Upper lobe of left lung (tissue), 6 donors: Measurements from ENCODE around the gene SLCO3A1. TPM values are rescaled to one million over a fixed set of nuclear protein-coding genes. Genes with fewer than 3 reads are reported as not detected.

Experiments used
- ATAC-seq, 2 donors: fragments of 200-7000 bp; cut with Tn5 transposase; one replicate each; pipeline ENCODE4 v1.9.1; 2022; ENCODE audit warnings: mild to moderate bottlenecking in 2 of 2, moderate library complexity in 2 of 2; ENCODE audit not compliant: low FRiP score in 2 of 2
- DNase-seq, 2 donors: peaks; one replicate each; pipeline ENCODE4 v3.0.0-alpha.2; 2019 to 2020
- H3K27ac ChIP-seq, 4 donors: fragments of 200-600 bp; sonication (generic); one replicate each; pipeline ENCODE4 v1.5.1; 2016 to 2019
- H3K27me3 ChIP-seq, 4 donors: fragments of 200-600 bp; sonication (generic); one replicate each; pipeline ENCODE4 v1.5.1; 2017 to 2019
- H3K36me3 ChIP-seq, 4 donors: fragments of 200-600 bp; sonication (generic); one replicate each; pipeline ENCODE4 v1.5.1; 2016 to 2019
- H3K4me1 ChIP-seq, 4 donors: fragments of 200-600 bp; sonication (generic); one replicate each; pipeline ENCODE4 v1.5.1; 2018 to 2019
- H3K4me3 ChIP-seq, 4 donors: fragments of 200-600 bp; sonication (generic); one replicate each; pipeline ENCODE4 v1.5.1; 2017 to 2019; ENCODE audit warnings: mild to moderate bottlenecking in 2 of 4, moderate library complexity in 1 of 4
- H3K9me3 ChIP-seq, 4 donors: fragments of 200-600 bp; sonication (generic); one replicate each; pipeline ENCODE4 v1.5.1; 2018 to 2019
- CTCF ChIP-seq, 6 experiments: fragments of 450-650 bp in 4 of 6; fragments of 200-600 bp in 2 of 6; sonication (generic) in 2 of 6; IDR thresholded peaks; one replicate each; pipeline ENCODE4 v1.5.1; 2016 to 2019; ENCODE audit warnings: antibody characterized with exemption in 6 of 6
- EP300 ChIP-seq, 4 donors: sonication (generic); formaldehyde crosslinking; IDR thresholded peaks; one replicate each; pipeline ENCODE4 v1.5.1; 2017; ENCODE audit warnings: antibody characterized with exemption in 4 of 4, control low read depth in 2 of 4
- POLR2A ChIP-seq, 4 donors: fragments of 450-650 bp; IDR thresholded peaks; one replicate each; pipeline ENCODE4 v1.5.1; 2016 to 2017; ENCODE audit warnings: antibody characterized with exemption in 4 of 4, mild to moderate bottlenecking in 2 of 4
- POLR2AphosphoS5 ChIP-seq, 2 donors: sonication (generic); formaldehyde crosslinking; IDR thresholded peaks; one replicate each; pipeline ENCODE4 v1.5.1; 2017; ENCODE audit warnings: antibody characterized with exemption in 2 of 2
- WGBS, 2 donors: methylation state at CpG; one replicate each; pipeline ENCODE4 v1.1.5; 2017 to 2018; 5-methylcytosine and 5-hydroxymethylcytosine counted together
- total RNA-seq, 6 donors: library from RNA; depleted of rRNA in 4 of 6; stranded (reverse); fragments of >200 nt in 4 of 6; gene quantifications; one replicate each; pipeline versions ENCODE4 v1.1.0 to v1.2.1, GENCODE V29; 2016 to 2021
- donor health status: DM: no; HTN: no; CAD: no; lungs with moderate emphysema.
- donor health status: DM: no; HTN: yes; CAD: no; lungs with severe emphysema.

Gene SLCO3A1
- total RNA-seq, 6 donors from 2014 or later, result 29.3 to 56.6 (median 46.7) TPM

DNA sequence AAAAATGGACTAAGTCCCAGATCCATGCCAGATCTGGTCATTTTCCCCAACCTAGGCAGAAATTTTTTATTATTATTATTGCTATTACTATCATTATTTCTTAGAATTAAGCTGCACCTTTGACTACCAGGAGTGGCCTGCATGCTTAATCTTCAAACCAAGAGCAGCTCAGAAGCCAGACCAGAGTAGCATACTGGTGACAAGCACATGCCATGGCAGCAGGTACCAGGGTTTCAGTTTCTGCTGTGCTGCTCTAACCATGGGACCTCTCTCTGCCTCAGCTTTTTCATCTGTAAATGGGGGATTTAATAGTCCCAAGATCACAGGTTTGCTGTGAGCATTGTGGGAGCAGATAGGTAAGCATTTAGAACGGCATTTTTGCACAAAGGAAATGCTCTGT, 262.3 kb downstream of the SLCO3A1 start:
- no peaks in the 10 kb centered on the region for H3K27me3 ChIP-seq
- 96 to 100% methylated on average over 1 of the region's 1 CpG for WGBS, 2 donors

GRCh38 chr15:92116330-92116729, 262.8 kb downstream of the SLCO3A1 start:
- H3K4me3 ChIP-seq, result no peak overlapping the region
- WGBS, 2 donors, result 91 to 97% methylated on average over 5 of the region's 5 CpGs
- ATAC-seq (no peak), DNase-seq (no peak)
- peaks cover 0 to 6% (median 4%) of the 10 kb centered on the region in 4 donors for H3K4me1 ChIP-seq
- peaks cover 0 to 13% (median 7%) of the 10 kb centered on the region in 4 donors for H3K36me3 ChIP-seq
- no peaks in the 10 kb centered on the region for H3K9me3 ChIP-seq
- H3K27me3 ChIP-seq, result no peaks in the 10 kb centered on the region
- no peak overlapping the region for H3K27ac ChIP-seq
- TF ChIP-seq POLR2AphosphoS5 (IDR thresholded peaks at IDR 0.05) (no peak), CTCF (IDR thresholded peaks at IDR 0.05) (no peak), EP300 (IDR thresholded peaks at IDR 0.05) (no peak), POLR2A (IDR thresholded peaks at IDR 0.05) (no peak)

More for the DNA sequence above, 262.3 kb downstream of the SLCO3A1 start:
- DNase-seq (no peak), ATAC-seq (no peak)
- peaks cover 0 to 10% (median 7%) of the 10 kb centered on the region in 4 donors for H3K36me3 ChIP-seq
- H3K4me1 ChIP-seq, result peaks cover 0 to 6% (median 4%) of the 10 kb centered on the region in 4 donors
- H3K4me3 ChIP-seq, result no peak overlapping the region
- no peak overlapping the region for H3K27ac ChIP-seq
- no peak for TF ChIP-seq EP300 (IDR thresholded peaks at IDR 0.05)
- no peak for TF ChIP-seq POLR2AphosphoS5 (IDR thresholded peaks at IDR 0.05)
- no peak for TF ChIP-seq CTCF (IDR thresholded peaks at IDR 0.05)
- no peak for TF ChIP-seq POLR2A (IDR thresholded peaks at IDR 0.05)
- H3K9me3 ChIP-seq, result no peaks in the 10 kb centered on the region

GRCh38 chr15:92117261-92117731, 263.8 kb downstream of the SLCO3A1 start:
- no peak for TF ChIP-seq POLR2A (IDR thresholded peaks at IDR 0.05)
- TF ChIP-seq CTCF (IDR thresholded peaks at IDR 0.05), result no peak
- TF ChIP-seq POLR2AphosphoS5 (IDR thresholded peaks at IDR 0.05), result no peak
- TF ChIP-seq EP300 (IDR thresholded peaks at IDR 0.05), result no peak
- Histone ChIP-seq H3K27ac (no peak overlapping the region), H3K4me1 (peaks cover 0 to 6% (median 4%) of the 10 kb centered on the region in 4 donors), H3K36me3 (peaks cover 0 to 23% (median 14%) of the 10 kb centered on the region in 4 donors), H3K27me3 (no peaks in the 10 kb centered on the region), H3K9me3 (no peaks in the 10 kb centered on the region), H3K4me3 (no peak overlapping the region)
- no peak for DNase-seq
- WGBS, 2 donors, result 62 to 65% methylated on average over 11 of the region's 11 CpGs
- no peak for ATAC-seq

DNA sequence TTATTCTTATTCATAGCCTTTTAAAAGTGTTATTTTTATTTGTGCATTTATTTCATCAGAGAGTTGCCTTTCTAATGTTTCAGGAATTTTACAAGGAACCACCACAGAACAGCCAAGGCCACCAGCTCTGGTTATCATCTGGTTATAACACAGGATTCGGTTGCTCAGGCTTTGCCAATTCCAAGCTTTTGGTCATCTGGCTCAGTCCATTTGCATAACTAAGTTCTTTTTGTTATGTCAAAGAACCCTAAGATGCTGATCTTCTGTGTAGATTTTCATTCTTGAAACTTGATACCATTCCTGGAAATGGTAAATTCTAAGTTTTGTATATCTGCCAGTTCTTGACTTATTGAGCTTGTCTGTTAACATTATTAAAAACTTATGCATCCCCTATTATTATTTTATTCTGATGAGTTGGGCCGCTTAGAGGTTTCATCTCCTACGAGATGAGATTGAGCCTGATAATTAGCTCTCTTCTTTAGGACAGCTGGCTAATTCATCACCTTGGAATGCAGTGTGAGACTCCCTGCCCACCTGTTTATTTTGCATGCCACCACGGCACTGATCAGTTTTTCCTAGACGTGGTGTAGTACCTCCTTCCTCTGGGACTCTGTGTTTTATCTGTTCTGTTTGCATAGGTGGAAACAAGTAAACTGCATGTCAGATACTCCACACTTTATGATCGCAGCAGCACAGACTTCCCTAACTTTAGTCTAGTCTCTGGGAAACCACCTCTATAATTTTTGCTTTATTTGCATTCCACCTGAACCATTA, 264.8 kb downstream of the SLCO3A1 start:
- peaks cover 0 to 30% (median 15%) of the 10 kb centered on the region in 4 donors for H3K36me3 ChIP-seq
- H3K27ac ChIP-seq, result no peak overlapping the region
- peaks cover 0 to 6% (median 4%) of the 10 kb centered on the region in 4 donors for H3K4me1 ChIP-seq
- H3K9me3 ChIP-seq, result no peaks in the 10 kb centered on the region
- ATAC-seq (no peak), DNase-seq (no peak)
- WGBS, 2 donors, result 81 to 82% methylated on average over 6 of the region's 6 CpGs
- TF ChIP-seq EP300 (IDR thresholded peaks at IDR 0.05), result no peak
- TF ChIP-seq POLR2AphosphoS5 (IDR thresholded peaks at IDR 0.05), result no peak
- TF ChIP-seq POLR2A (IDR thresholded peaks at IDR 0.05), result no peak
- no peak for TF ChIP-seq CTCF (IDR thresholded peaks at IDR 0.05)
- H3K27me3 ChIP-seq, result no peaks in the 10 kb centered on the region
- no peak overlapping the region for H3K4me3 ChIP-seq
